Right ventricle myocardium inferior (tissue), 1 donor: ENCODE results near the gene IRAK1BP1. TPM values are rescaled to one million over a fixed set of nuclear protein-coding genes. Genes with fewer than 3 reads are reported as not detected.
"Not testable (repeated sequence)": the region's sequence is repeated elsewhere in the genome, so short reads cannot be mapped to it uniquely, and the experiment has no call there.

Source experiments
- ATAC-seq: fragments of 200-7000 bp; cut with Tn5 transposase; one replicate; pipeline ENCODE4 v1.9.1; 2020; ENCODE audit warnings: mild to moderate bottlenecking, moderate library complexity
- DNase-seq: peaks from one replicate; pipeline ENCODE4 v3.0.0; 2021; ENCODE audit errors: missing footprints
- intact Hi-C: fragments of 100-400 bp; cut with DNase I; formaldehyde crosslinking; loops from one replicate; pipeline ENCODE4 v1.11.0; 2022
- long read RNA-seq: library from polyadenylated mRNA; unstranded; transcript quantifications from one replicate; pipeline ENCODE4 v2.0.0, GENCODE V29; 2021
- total RNA-seq: library from RNA; stranded (reverse); fragmentation: NEBNext Ultra II Directional; extraction: Animal tissue kit (Norgen Biotek cat#: 25700); gene quantifications from one replicate; pipeline ENCODE4 v1.2.1, GENCODE V29; 2021
- donor health status: DM: no; HTN: yes; CAD: no; lungs with severe emphysema.

The IRAK1BP1 gene
- total RNA-seq = 3.5 TPM
- long read RNA-seq, full-length matches to known transcripts = 2 of 2 reads
- long read RNA-seq, partial matches to known transcripts = 0 of 2 reads
- long read RNA-seq, other reads (novel, unspliced or antisense) = 0 of 2 reads

GRCh38 chr6:78867370-78868040 lies at the start of gene IRAK1BP1:
TSS of gene IRAK1BP1 (plus strand) at chr6:78867551. CDS start at chr6:78867577, 26 bp downstream.
- ATAC-seq = peak; percentile 99
- DNase-seq = peak; percentile 89
- intact Hi-C loops = loop anchor here (10.0 kb wide), 2 partner anchors 207 to 367 kb away; partner anchors contain the start of genes HMGN3 and PHIP

GRCh38 chr6:78824045-78824444 lies 43.3 kb upstream of the IRAK1BP1 start:
- DNase-seq = no peak
- ATAC-seq = no peak
- intact Hi-C loops = no loop called here

- intact Hi-C loops = no loop called here
- ATAC-seq (no peak), DNase-seq (no peak)
Observed at GRCh38 chr6:78829407-78829806, 37.9 kb upstream of the IRAK1BP1 start.

- DNase-seq (no peak), ATAC-seq (no peak)
- intact Hi-C loops = loop anchor here (10.0 kb wide), 1 partner anchor 1086 kb away; no protein-coding TSS in a partner anchor
Observed at GRCh38 chr6:78830805-78831204, 36.5 kb upstream of the IRAK1BP1 start.

GRCh38 chr6:78831492-78831891 lies 35.9 kb upstream of the IRAK1BP1 start:
- ATAC-seq (peak; percentile 63), DNase-seq (no peak)
- intact Hi-C loops = loop anchor here (10.0 kb wide), 1 partner anchor 1087 kb away; no protein-coding TSS in a partner anchor

GRCh38 chr6:78832091-78832808 lies 35.1 kb upstream of the IRAK1BP1 start:
- no peak for ATAC-seq
- intact Hi-C loops = loop anchor here (10.0 kb wide), 1 partner anchor 1087 kb away; no protein-coding TSS in a partner anchor

GRCh38 chr6:78835817-78836216 lies 31.5 kb upstream of the IRAK1BP1 start:
- no peak for ATAC-seq
- intact Hi-C loops = loop anchor here (10.0 kb wide), 1 partner anchor 1091 kb away; no protein-coding TSS in a partner anchor
- DNase-seq = no peak

More at GRCh38 chr6:78832091-78832808, 35.1 kb upstream of the IRAK1BP1 start:
- DNase-seq = no peak

- ATAC-seq (no peak), DNase-seq (no peak)
- intact Hi-C loops = loop anchor here (10.0 kb wide), 1 partner anchor 1092 kb away; no protein-coding TSS in a partner anchor
Observed at GRCh38 chr6:78836598-78836997, 30.8 kb upstream of the IRAK1BP1 start.

GRCh38 chr6:78841111-78841510 lies 26.2 kb upstream of the IRAK1BP1 start:
- ATAC-seq (no peak), DNase-seq (no peak)
- intact Hi-C loops = no loop called here

- DNase-seq = no peak
- intact Hi-C loops = no loop called here
- ATAC-seq = no peak
Observed at GRCh38 chr6:78842953-78843352, 24.4 kb upstream of the IRAK1BP1 start.

GRCh38 chr6:78844899-78845298 lies 22.5 kb upstream of the IRAK1BP1 start:
- DNase-seq = no peak
- ATAC-seq = no peak
- intact Hi-C loops = no loop called here

GRCh38 chr6:78845567-78845966 lies 21.8 kb upstream of the IRAK1BP1 start:
- intact Hi-C loops = no loop called here
- DNase-seq (no peak), ATAC-seq (no peak)

GRCh38 chr6:78850621-78851020 lies 16.7 kb upstream of the IRAK1BP1 start:
- DNase-seq = no peak
- ATAC-seq = no peak
- intact Hi-C loops = no loop called here

- DNase-seq (no peak), ATAC-seq (no peak)
- intact Hi-C loops = no loop called here
Observed at GRCh38 chr6:78851156-78851555, 16.2 kb upstream of the IRAK1BP1 start.

- DNase-seq (no peak), ATAC-seq (no peak)
- intact Hi-C loops = no loop called here
Observed at GRCh38 chr6:78854546-78854945, 12.8 kb upstream of the IRAK1BP1 start.

- ATAC-seq, intact Hi-C loops: not testable (repeated sequence)
- peak; percentile 34 for DNase-seq
Observed at GRCh38 chr6:78858339-78858938, 8.9 kb upstream of the IRAK1BP1 start.

GRCh38 chr6:78861509-78861908 lies 5.8 kb upstream of the IRAK1BP1 start:
- DNase-seq = no peak
- ATAC-seq = no peak
- intact Hi-C loops = loop anchor here (10.0 kb wide), 2 partner anchors 213 to 373 kb away; partner anchors contain the start of genes HMGN3 and PHIP

GRCh38 chr6:78863576-78863975 lies 3.8 kb upstream of the IRAK1BP1 start:
- intact Hi-C loops = loop anchor here (10.0 kb wide), 2 partner anchors 211 to 371 kb away; partner anchors contain the start of genes HMGN3 and PHIP
- no peak for DNase-seq
- ATAC-seq = no peak

GRCh38 chr6:78864957-78865356 lies 2.4 kb upstream of the IRAK1BP1 start:
- intact Hi-C loops = loop anchor here (10.0 kb wide), 2 partner anchors 210 to 370 kb away; partner anchors contain the start of genes HMGN3 and PHIP
- DNase-seq = no peak
- ATAC-seq = no peak
